ENCODE results near the gene STARD5. TPM values are rescaled to one million over a fixed set of nuclear protein-coding genes. Genes with fewer than 3 reads are reported as not detected.

Gene STARD5
- total and polyA plus RNA-seq, 2 experiments from 2014 or later = 3.8 to 10.1 TPM

DNA sequence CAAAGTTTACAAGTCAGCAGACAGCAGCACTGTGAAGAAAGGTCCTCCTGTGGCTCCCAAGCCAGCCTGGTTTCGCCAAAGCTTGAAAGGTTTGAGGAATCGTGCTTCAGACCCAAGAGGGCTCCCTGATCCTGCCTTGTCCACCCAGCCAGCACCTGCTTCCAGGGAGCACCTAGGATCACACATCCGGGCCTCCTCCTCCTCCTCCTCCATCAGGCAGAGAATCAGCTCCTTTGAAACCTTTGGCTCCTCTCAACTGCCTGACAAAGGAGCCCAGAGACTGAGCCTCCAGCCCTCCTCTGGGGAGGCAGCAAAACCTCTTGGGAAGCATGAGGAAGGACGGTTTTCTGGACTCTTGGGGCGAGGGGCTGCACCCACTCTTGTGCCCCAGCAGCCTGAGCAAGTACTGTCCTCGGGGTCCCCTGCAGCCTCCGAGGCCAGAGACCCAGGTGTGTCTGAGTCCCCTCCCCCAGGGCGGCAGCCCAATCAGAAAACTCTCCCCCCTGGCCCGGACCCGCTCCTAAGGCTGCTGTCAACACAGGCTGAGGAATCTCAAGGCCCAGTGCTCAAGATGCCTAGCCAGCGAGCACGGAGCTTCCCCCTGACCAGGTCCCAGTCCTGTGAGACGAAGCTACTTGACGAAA lies 24.2 kb downstream of the STARD5 start:
- no peaks in the 10 kb centered on the region for H3K9me3 Mint-ChIP-seq
- Histone ChIP-seq H3K27ac (ENCODE audit: low read depth) (no peak overlapping the region), H3K4me3 (no peak overlapping the region), H3K36me3 (ENCODE audit: insufficient read depth) (no peaks in the 10 kb centered on the region), H2AFZ (no peak overlapping the region), H3K4me1 (ENCODE audit: insufficient read depth) (peaks cover 15% of the 10 kb centered on the region; the same call in 1 of the 2 replicates), H3K4me2 (no peak overlapping the region), H4K20me1 (replicated peaks; ENCODE audit: insufficient read depth) (no peaks in the 10 kb centered on the region), H3F3A (replicated peaks; ENCODE audit: low read depth) (no peaks in the 10 kb centered on the region), H3K79me2 (replicated peaks; ENCODE audit: insufficient read depth) (no peaks in the 10 kb centered on the region), H3K9me2 (ENCODE audit: insufficient read depth) (no peaks in the 10 kb centered on the region), H3K27me3 (ENCODE audit: insufficient read depth) (no peaks in the 10 kb centered on the region)
- ATAC-seq = no peak
- peaks cover 14% of the 10 kb centered on the region for H3K27me3 Mint-ChIP-seq (ENCODE audit: insufficient read depth, low read depth, poor library complexity)
- H3K4me3 Mint-ChIP-seq = no peak overlapping the region
- DNase-seq (ENCODE audit: low spot score) = no peak
- peaks cover 41% of the 10 kb centered on the region for H3K4me1 Mint-ChIP-seq
- no peak overlapping the region for H3K27ac Mint-ChIP-seq
- TF ChIP-seq ZNF331 (CRISPR knock-in tag; IDR thresholded peaks at IDR 0.05; ENCODE audit: low read depth) (no peak), EZH2 (IDR thresholded peaks at IDR 0.05; ENCODE audit: low read depth, unreplicated experiment) (no peak), ETS1 (IDR thresholded peaks at IDR 0.05) (no peak), ZNF462 (CRISPR knock-in tag; IDR thresholded peaks at IDR 0.05) (no peak), ZNF114 (CRISPR knock-in tag; IDR thresholded peaks at IDR 0.05) (no peak), NANOG (IDR thresholded peaks at IDR 0.05; ENCODE audit: borderline replicate concordance) (no peak)
- TF ChIP-seq, protein P1, sequence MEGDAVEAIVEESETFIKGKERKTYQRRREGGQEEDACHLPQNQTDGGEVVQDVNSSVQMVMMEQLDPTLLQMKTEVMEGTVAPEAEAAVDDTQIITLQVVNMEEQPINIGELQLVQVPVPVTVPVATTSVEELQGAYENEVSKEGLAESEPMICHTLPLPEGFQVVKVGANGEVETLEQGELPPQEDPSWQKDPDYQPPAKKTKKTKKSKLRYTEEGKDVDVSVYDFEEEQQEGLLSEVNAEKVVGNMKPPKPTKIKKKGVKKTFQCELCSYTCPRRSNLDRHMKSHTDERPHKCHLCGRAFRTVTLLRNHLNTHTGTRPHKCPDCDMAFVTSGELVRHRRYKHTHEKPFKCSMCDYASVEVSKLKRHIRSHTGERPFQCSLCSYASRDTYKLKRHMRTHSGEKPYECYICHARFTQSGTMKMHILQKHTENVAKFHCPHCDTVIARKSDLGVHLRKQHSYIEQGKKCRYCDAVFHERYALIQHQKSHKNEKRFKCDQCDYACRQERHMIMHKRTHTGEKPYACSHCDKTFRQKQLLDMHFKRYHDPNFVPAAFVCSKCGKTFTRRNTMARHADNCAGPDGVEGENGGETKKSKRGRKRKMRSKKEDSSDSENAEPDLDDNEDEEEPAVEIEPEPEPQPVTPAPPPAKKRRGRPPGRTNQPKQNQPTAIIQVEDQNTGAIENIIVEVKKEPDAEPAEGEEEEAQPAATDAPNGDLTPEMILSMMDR (conservative IDR thresholded peaks at IDR 0.05; ENCODE audit: low read depth in 2 of 2) = no peak
- H3K36me3 Mint-ChIP-seq (ENCODE audit: low read depth) = no peaks in the 10 kb centered on the region

Data from GM23338 (cell line).